ENCODE results near the gene VWDE. TPM values are rescaled to one million over a fixed set of nuclear protein-coding genes. Genes with fewer than 3 reads are reported as not detected.
"Not testable (repeated sequence)": the region's sequence is repeated elsewhere in the genome, so short reads cannot be mapped to it uniquely, and the experiment has no call there.

The VWDE gene
- under 1 TPM in 1 of 2 donors, not detected in 1; 0.31 TPM for total RNA-seq

DNA sequence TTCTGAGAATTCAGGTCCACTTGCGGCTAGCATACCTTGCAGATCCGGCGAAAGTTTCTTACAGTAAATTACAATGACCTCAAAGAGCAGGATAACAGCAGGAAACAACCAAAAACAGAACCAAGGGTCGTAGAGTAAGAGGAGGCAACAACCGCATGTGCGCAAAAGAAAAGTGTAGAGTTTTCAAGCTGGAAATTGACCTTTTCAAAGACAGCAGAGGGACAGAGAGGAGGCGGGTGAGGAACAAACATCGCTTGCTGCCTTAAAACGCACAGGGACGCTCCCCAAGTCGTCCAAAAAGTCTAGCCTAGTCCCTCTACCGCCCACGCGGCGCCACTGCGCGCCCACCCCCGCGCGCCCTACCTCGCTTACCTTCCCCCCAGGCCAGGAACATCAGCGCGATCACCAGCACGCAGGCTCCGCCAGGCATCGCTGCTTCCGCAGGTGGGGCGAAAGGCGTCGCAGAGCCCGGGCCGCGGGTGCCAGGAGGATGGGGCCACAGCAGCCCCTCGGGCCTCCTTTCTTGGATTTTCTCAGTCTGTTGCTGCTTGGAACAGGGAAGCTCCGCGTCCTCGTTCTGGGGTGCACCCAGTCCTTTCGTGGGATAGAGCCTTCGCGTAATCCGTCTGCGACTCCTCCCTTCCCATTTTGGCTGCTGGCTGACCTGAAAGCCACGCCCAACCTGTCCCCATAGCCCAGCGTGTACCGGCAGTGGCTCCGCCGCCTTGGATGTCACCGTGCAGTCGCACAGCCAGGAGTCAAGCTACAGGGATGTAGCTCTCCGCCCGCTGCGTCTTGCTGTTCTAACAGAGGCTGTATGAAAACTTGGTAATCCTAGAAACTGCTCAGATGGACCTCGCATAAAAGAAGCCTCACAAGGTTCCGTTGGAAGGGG lies at the start of gene VWDE:
VWDE (minus strand) TSS at position 579 of the 895 bp plus-strand sequence; CDS start at position 430, 149 bp downstream.
- Mint-ChIP-seq H3K9me3 (peaks cover 6% of the 10 kb centered on the region), H3K4me1 (ENCODE audit: low read depth in 2 of 2) (peaks cover 4% of the 10 kb centered on the region in 2 donors), H3K4me3 (peak within 1 kb of the TSS; percentile 42), H3K27me3 (peaks cover 8 to 19% of the 10 kb centered on the region in 2 donors), H3K27ac (no peak within 1 kb of the TSS), H3K36me3 (no peaks in the 10 kb centered on the region)
- DNase-seq (ENCODE audit: low spot score) (no peak), ATAC-seq (peak; percentile 20 to 66)

DNA sequence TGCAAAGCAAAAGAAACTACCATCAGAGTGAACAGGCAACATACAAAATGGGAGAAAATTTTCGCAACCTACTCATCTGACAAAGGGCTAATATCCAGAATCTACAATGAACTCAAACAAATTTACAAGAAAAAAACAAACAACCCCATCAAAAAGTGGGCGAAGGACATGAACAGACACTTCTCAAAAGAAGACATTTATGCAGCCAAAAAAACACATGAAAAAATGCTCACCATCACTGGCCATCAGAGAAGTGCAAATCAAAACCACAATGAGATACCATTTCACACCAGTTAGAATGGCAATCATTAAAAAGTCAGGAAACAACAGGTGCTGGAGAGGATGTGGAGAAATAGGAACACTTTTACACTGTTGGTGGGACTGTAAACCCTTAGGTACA lies 49.5 kb upstream of the VWDE start:
- not testable (repeated sequence) for DNase-seq (ENCODE audit: low spot score); H3K27ac Mint-ChIP-seq; ATAC-seq; H3K4me3 Mint-ChIP-seq; H3K9me3 Mint-ChIP-seq; H3K36me3 Mint-ChIP-seq; H3K4me1 Mint-ChIP-seq (ENCODE audit: low read depth in 2 of 2); H3K27me3 Mint-ChIP-seq

DNA sequence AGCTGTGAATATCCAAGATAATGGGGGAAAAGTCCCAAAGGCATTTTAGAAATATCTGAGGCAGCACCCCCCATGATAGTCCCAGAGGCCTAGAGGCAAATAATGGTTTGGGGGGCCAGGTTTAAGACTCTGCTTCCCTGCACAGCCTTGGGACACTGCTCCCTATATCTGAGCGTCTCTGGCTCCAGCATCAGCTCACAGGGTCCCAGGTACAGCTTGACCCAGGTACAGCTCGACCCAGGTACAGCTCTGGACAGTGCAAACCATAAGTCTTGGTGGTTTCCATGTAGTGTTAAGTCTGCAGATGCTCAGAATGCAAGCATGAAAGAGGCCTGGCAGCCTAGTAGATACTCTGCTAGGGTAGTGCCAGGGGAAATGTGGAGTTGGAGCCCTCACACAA lies 47.0 kb upstream of the VWDE start:
- H3K9me3 Mint-ChIP-seq: peaks cover 3% of the 10 kb centered on the region
- peak; percentile 17 to 36 for ATAC-seq
- H3K36me3 Mint-ChIP-seq: no peaks in the 10 kb centered on the region
- no peak for DNase-seq (ENCODE audit: low spot score)
- H3K4me3 Mint-ChIP-seq: no peak overlapping the region
- no peak overlapping the region for H3K27ac Mint-ChIP-seq
- no peaks in the 10 kb centered on the region for H3K4me1 Mint-ChIP-seq (ENCODE audit: low read depth in 2 of 2)
- H3K27me3 Mint-ChIP-seq: no peaks in the 10 kb centered on the region

DNA sequence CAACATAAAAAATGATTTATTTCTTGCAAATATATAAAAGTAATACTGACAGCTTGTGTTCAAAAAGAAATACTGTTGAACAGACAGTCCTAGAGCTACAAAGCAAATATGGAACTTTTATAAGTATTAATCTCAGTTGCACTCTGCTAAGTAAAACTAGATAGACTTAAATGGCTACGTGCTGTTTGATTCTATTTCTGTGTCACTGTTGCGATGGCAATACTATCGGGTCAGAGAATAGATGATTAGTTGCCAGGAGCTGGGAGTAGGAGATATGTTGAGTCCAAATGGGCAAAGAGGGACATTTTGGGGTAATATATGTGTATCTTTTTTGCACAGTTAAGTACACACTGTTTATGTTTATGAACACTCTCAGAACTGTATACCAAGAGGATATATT lies 41.1 kb upstream of the VWDE start:
- no peaks in the 10 kb centered on the region for H3K36me3 Mint-ChIP-seq
- DNase-seq (ENCODE audit: low spot score): no peak
- H3K27ac Mint-ChIP-seq: no peak overlapping the region
- H3K4me3 Mint-ChIP-seq: no peak overlapping the region
- ATAC-seq: no peak
- no peaks in the 10 kb centered on the region for H3K9me3 Mint-ChIP-seq
- no peaks in the 10 kb centered on the region for H3K4me1 Mint-ChIP-seq (ENCODE audit: low read depth in 2 of 2)
- H3K27me3 Mint-ChIP-seq: peaks cover 0 to 3% of the 10 kb centered on the region in 2 donors

DNA sequence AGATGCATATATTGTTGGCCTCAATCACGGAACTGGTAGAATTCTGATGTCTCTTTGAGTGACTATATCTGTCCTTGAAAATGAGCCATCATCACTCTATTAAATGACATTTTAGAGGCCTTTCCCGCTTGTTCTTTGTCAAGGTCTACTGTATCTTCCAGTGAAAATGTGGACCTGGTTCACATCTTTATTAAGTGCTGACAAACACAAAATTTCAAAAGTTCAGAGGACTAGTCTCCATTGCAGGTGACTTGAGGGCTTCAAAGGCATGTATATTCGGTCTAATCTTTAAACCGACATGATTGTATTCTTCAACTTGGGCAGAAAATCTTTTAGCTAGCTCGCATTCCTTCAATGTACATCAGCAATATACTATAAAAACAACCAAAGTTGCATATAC lies 36.6 kb upstream of the VWDE start:
- ATAC-seq (no peak), DNase-seq (ENCODE audit: low spot score) (no peak)
- no peak overlapping the region for H3K4me3 Mint-ChIP-seq
- H3K9me3 Mint-ChIP-seq: no peaks in the 10 kb centered on the region
- peaks cover 0 to 3% of the 10 kb centered on the region in 2 donors for H3K27me3 Mint-ChIP-seq
- H3K36me3 Mint-ChIP-seq: no peaks in the 10 kb centered on the region
- no peaks in the 10 kb centered on the region for H3K4me1 Mint-ChIP-seq (ENCODE audit: low read depth in 2 of 2)
- no peak overlapping the region for H3K27ac Mint-ChIP-seq

DNA sequence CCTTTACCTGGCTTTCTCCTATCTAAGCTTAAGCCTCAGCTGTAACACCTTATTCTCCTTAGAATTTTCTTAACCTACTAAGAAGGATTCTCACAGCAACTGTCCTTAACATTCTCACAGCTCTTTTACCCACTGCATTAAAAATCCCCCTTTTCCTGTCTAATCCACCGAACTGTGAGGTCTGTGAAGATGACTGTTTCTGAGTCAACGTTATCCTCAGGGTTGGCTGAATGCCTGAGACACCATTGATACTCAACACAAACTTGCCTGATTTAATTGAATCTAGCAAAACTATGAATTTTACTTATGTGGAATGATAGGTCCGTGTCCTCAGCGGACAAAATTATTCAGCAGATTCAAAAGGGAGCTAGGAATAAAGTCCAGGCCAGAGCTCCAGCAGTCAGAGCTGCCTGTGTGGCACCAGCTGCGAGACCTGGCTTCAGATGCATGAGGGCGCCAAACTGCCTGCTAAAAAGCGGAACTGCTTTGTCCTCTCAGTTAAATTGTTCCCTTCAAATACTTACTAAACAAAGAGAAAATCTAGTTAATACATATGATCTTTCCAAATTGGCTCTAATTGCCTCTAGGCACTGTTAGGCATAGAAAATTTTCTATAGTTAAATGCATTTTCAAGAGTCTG lies 33.4 kb upstream of the VWDE start:
- Mint-ChIP-seq H3K36me3 (no peaks in the 10 kb centered on the region), H3K27ac (no peak overlapping the region), H3K27me3 (peaks cover 0 to 3% of the 10 kb centered on the region in 2 donors), H3K4me1 (ENCODE audit: low read depth in 2 of 2) (no peaks in the 10 kb centered on the region), H3K4me3 (no peak overlapping the region), H3K9me3 (no peaks in the 10 kb centered on the region)
- ATAC-seq (no peak), DNase-seq (ENCODE audit: low spot score) (no peak)

DNA sequence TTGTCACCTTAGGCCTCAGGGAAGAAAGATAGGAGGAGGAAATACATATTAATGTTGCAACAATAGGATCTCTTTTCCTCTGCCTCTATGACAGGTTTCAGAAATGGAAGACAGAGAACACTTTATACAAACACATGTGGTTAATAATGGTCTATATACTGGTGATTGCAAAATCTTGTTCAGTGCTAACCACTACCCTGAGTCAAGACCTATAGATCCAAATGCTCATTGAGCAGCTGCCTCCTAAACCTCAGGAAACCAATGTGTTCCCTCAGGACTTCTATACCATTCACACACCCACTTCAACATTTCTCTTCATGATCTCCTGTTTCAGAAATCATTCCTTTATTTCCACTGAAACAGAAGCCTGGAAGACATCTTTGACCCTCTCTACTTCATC lies 32.5 kb upstream of the VWDE start:
- peaks cover 0 to 3% of the 10 kb centered on the region in 2 donors for H3K27me3 Mint-ChIP-seq
- DNase-seq (ENCODE audit: low spot score) (no peak), ATAC-seq (no peak)
- H3K27ac Mint-ChIP-seq: no peak overlapping the region
- no peak overlapping the region for H3K4me3 Mint-ChIP-seq
- no peaks in the 10 kb centered on the region for H3K9me3 Mint-ChIP-seq
- H3K4me1 Mint-ChIP-seq (ENCODE audit: low read depth in 2 of 2): no peaks in the 10 kb centered on the region
- no peaks in the 10 kb centered on the region for H3K36me3 Mint-ChIP-seq

DNA sequence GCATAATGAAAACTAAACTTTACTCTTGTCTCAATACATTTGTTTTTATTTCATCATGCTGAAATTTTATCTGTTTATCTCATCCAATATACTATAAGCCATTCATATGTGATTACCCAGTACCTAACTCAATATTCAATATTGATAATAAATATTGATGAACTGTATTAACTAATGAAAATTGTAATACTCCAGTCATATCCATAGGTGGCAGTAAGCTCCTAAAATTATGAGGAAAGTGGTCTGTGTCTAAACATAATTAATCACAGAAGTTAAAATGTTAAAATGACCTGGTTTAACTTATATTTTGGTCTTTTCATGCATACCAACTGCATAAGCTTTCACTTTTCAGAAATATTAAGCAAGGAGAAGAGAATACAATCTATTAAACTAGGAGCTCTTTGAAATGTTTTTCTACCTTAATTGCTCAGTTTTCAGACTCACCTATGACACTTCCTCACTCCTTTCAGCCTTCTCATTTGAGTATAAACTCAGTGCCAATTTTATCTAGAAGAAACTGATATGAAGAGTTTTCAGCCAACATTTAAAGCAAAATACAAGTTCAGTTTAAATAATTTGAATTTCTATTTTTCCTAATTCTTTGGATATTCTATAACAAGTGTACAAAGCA lies 30.5 kb upstream of the VWDE start:
- Mint-ChIP-seq H3K9me3 (peaks cover 7% of the 10 kb centered on the region), H3K4me3 (no peak overlapping the region), H3K27ac (no peak overlapping the region), H3K27me3 (no peaks in the 10 kb centered on the region), H3K36me3 (no peaks in the 10 kb centered on the region), H3K4me1 (ENCODE audit: low read depth in 2 of 2) (no peaks in the 10 kb centered on the region)
- no peak for DNase-seq (ENCODE audit: low spot score)
- ATAC-seq: no peak

DNA sequence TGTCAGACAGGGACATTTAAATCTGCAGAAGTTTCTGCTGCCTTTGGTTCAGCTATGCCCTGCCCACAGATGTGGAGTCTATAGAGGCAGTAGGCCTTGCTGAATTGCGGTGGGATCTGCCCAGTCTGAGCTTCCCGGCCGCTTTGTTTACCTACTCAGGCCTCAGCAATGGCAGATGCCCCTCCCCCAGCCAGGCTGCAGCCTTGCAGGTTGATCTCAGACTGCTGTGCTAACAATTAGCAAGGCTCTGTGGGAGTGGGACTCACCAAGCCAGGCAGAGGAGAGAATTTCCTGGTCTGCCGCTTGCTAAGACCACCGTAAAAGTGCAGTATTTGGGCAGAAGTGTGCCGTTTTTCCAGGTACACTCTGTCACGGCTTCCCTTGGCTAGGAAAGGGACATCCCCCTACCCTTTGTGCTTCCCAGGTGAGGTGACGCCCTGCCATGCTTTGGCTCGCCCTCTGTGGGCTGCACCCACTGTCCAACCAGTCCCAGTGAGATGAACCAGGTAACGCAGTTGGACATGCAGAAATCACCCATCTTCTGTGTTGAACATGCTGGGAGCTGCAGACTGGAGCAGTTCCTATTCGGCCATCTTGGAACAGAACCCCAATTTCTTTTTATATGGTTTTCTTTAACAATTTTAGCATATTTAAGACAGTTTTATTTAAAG lies 28.4 kb upstream of the VWDE start:
- no peak overlapping the region for H3K4me3 Mint-ChIP-seq
- peaks cover 11% of the 10 kb centered on the region for H3K9me3 Mint-ChIP-seq
- no peaks in the 10 kb centered on the region for H3K27me3 Mint-ChIP-seq
- no peak for DNase-seq (ENCODE audit: low spot score)
- no peak for ATAC-seq
- H3K4me1 Mint-ChIP-seq (ENCODE audit: low read depth in 2 of 2): no peaks in the 10 kb centered on the region
- no peaks in the 10 kb centered on the region for H3K36me3 Mint-ChIP-seq
- no peak overlapping the region for H3K27ac Mint-ChIP-seq

DNA sequence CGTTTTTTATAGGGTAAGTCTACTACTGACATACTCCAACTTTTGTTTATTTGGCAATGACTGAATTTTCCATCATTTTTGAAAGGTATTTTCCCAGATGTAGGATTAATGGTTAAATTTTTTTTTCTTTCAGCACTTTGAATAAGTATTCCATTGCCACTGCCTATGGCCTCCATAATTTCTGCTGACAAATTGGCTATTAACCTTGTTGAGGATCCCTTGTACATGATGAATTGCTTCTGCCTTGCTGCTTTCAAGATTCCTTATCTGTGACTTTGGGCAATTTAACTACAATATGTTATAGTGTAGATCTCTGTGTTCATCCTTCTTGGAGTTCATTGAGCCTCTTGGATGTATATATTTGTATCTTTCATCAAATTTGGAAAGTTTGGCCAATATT lies 21.6 kb upstream of the VWDE start:
- H3K4me1 Mint-ChIP-seq (ENCODE audit: low read depth in 2 of 2): no peaks in the 10 kb centered on the region
- no peaks in the 10 kb centered on the region for H3K27me3 Mint-ChIP-seq
- no peak overlapping the region for H3K4me3 Mint-ChIP-seq
- no peaks in the 10 kb centered on the region for H3K36me3 Mint-ChIP-seq
- DNase-seq (ENCODE audit: low spot score) (no peak), ATAC-seq (no peak)
- H3K27ac Mint-ChIP-seq: no peak overlapping the region
- peaks cover 20% of the 10 kb centered on the region for H3K9me3 Mint-ChIP-seq

DNA sequence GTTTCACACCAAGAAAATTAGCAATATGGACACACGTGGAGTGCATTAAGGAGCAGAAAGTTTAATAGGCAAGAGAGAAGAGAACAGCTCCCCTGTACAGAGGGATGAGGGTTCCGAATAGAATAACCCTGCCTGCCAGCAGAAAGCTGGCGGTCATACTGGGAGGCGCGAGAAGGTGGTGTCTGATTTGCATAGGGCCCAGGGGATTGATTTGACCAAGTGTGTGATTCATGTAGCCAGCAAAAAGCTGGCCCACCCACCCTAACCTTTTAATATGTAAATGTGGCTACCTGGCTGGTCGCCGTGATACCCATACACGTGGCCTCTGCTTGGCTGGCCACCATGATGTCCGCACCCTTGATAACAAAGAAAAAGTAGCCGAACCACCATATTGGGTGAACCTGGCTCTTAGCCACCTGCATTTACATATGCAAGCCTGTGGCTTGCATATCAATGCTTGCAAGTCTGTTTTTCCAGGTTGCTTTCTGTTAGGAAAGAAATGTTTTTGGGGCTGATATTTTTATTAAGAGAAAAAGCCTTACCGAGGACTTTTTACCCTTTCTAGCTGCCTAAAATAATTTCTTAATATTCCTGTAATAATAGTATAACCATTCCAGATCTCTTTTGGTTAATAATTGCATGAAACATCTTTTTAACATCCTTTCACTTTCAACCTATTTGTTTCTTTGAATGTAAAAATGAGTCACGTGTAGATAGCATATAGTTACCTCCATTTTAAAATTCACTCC lies 20.5 kb upstream of the VWDE start:
- ATAC-seq: no peak
- Mint-ChIP-seq H3K27ac (no peak overlapping the region), H3K4me3 (no peak overlapping the region), H3K4me1 (ENCODE audit: low read depth in 2 of 2) (no peaks in the 10 kb centered on the region), H3K27me3 (no peaks in the 10 kb centered on the region), H3K36me3 (no peaks in the 10 kb centered on the region), H3K9me3 (peaks cover 13% of the 10 kb centered on the region)
- no peak for DNase-seq (ENCODE audit: low spot score)

DNA sequence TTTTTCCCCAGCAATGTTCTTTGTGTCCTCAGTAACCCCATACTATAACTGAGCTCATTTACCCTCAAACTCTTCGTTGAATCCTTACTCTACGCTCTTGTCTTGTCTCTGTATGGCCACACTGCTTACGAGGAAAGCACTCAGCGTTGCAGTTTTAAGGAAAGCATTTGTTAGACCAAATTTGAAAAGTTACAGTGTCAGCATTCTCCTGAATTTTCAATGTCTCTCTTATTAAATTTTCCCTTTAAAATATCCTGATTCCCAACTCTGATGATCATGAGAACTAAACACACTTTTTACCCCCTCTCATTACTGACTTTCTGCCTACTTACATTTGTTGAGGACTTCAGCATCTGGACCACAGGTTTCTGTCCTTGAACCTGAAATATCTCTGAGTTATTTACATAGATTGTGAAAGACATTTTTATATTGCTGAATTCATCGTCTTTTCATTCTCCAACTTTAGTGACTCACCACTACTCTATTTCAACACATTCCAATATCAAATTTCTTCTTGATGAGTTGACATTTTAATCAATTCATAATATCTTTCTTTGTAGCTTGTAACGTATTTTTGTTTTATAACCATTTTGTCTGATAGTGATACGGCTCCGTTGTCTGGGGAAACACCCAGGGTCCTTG lies 19.8 kb upstream of the VWDE start:
- Mint-ChIP-seq H3K27ac (no peak overlapping the region), H3K9me3 (peaks cover 9% of the 10 kb centered on the region), H3K27me3 (no peaks in the 10 kb centered on the region), H3K4me3 (no peak overlapping the region), H3K36me3 (no peaks in the 10 kb centered on the region), H3K4me1 (ENCODE audit: low read depth in 2 of 2) (no peaks in the 10 kb centered on the region)
- DNase-seq (ENCODE audit: low spot score): no peak
- no peak for ATAC-seq

Data from natural killer cell treated with Interleukin-12 subunit alpha and Interleukin-12 subunit beta and Interleukin-15 and Interleukin-18, amount 100 ng/mL, for 72 hours (primary cell).